Measurements from ENCODE around the gene HSPA1B. TPM values are rescaled to one million over a fixed set of nuclear protein-coding genes. Genes with fewer than 3 reads are reported as not detected.

Gene HSPA1B
- total RNA-seq, 1 donor from 2014 or later: 613 TPM

DNA sequence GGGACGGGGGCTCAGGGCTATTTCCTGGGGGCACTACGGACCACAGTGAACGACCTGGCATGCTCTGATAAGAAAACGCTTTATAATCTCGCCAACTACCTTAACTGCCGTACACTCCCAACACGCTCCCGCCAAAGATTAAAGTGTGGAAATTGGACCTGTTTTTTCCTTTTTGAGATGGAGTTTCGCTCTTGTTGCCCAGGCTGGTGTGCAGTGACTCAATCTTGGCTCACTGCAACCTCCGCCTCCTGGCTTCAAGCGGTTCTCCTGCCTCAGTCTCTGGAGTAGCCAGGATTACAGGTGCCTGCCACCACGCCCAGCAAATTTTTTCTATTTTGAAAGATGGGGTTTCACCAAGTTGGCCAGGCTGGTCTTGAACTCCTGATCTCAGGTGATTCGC, 51.6 kb downstream of the HSPA1B start:
- Histone ChIP-seq H3K27ac (no peak overlapping the region), H3K4me1 (no peaks in the 10 kb centered on the region), H3K27me3 (no peaks in the 10 kb centered on the region), H3K9me3 (no peaks in the 10 kb centered on the region), H3K4me3 (no peak overlapping the region), H3K36me3 (peaks cover 28 to 47% of the 10 kb centered on the region in 2 donors)
- no peak for DNase-seq (ENCODE audit: low spot score in 2 of 2)
- intact Hi-C loops (cut with DNase I): no loop called here
- TF ChIP-seq, protein P1, sequence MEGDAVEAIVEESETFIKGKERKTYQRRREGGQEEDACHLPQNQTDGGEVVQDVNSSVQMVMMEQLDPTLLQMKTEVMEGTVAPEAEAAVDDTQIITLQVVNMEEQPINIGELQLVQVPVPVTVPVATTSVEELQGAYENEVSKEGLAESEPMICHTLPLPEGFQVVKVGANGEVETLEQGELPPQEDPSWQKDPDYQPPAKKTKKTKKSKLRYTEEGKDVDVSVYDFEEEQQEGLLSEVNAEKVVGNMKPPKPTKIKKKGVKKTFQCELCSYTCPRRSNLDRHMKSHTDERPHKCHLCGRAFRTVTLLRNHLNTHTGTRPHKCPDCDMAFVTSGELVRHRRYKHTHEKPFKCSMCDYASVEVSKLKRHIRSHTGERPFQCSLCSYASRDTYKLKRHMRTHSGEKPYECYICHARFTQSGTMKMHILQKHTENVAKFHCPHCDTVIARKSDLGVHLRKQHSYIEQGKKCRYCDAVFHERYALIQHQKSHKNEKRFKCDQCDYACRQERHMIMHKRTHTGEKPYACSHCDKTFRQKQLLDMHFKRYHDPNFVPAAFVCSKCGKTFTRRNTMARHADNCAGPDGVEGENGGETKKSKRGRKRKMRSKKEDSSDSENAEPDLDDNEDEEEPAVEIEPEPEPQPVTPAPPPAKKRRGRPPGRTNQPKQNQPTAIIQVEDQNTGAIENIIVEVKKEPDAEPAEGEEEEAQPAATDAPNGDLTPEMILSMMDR (IDR thresholded peaks at IDR 0.05): no peak

Other genes starting within 250 kb of the HSPA1B start
- gene LTB, start 245.3 kb upstream of the HSPA1B start, total RNA-seq: not detected
- gene LST1, start 241.5 kb upstream of the HSPA1B start, total RNA-seq: 21.4 TPM
- not detected for gene NCR3, start 234.7 kb upstream of the HSPA1B start, total RNA-seq
- gene AIF1, start 212.5 kb upstream of the HSPA1B start, total RNA-seq: 1.7 TPM
- 171 TPM for gene PRRC2A, start 207.0 kb upstream of the HSPA1B start, total RNA-seq
- gene BAG6, start 175.1 kb upstream of the HSPA1B start, total RNA-seq: 255 TPM
- not detected for gene APOM, start 171.8 kb upstream of the HSPA1B start, total RNA-seq
- gene C6orf47, start 167.0 kb upstream of the HSPA1B start, total RNA-seq: 20.9 TPM
- 9.8 TPM for gene GPANK1, start 162.7 kb upstream of the HSPA1B start, total RNA-seq
- gene CSNK2B, start 161.7 kb upstream of the HSPA1B start, total RNA-seq: 148 TPM
- 24.1 TPM for gene LY6G5B, start 157.8 kb upstream of the HSPA1B start, total RNA-seq
- gene LY6G5C, start 146.7 kb upstream of the HSPA1B start, total RNA-seq: 0.96 TPM
- gene ABHD16A, start 124.4 kb upstream of the HSPA1B start, total RNA-seq: 28.0 TPM
- gene LY6G6F, start 120.9 kb upstream of the HSPA1B start, total RNA-seq: not detected
- not detected for gene LY6G6D, start 112.4 kb upstream of the HSPA1B start, total RNA-seq
- gene LY6G6C, start 106.0 kb upstream of the HSPA1B start, total RNA-seq: not detected
- gene MPIG6B, start 104.4 kb upstream of the HSPA1B start, total RNA-seq: not detected
- gene DDAH2, start 98.4 kb upstream of the HSPA1B start, total RNA-seq: 150 TPM
- gene CLIC1, start 91.2 kb upstream of the HSPA1B start, total RNA-seq: 281 TPM
- gene MSH5, start 87.7 kb upstream of the HSPA1B start, total RNA-seq: 17.7 TPM
- gene SAPCD1, start 65.1 kb upstream of the HSPA1B start, total RNA-seq: not detected
- gene VWA7, start 50.4 kb upstream of the HSPA1B start, total RNA-seq: not detected
- gene VARS1, start 32.0 kb upstream of the HSPA1B start, total RNA-seq: 48.3 TPM
- 61.3 TPM for gene LSM2, start 20.8 kb upstream of the HSPA1B start, total RNA-seq
- gene HSPA1L, start 12.5 kb upstream of the HSPA1B start, total RNA-seq: not detected
- gene HSPA1A, start 12.2 kb upstream of the HSPA1B start, total RNA-seq: 288 TPM
- gene NEU1, start 35.1 kb downstream of the HSPA1B start, total RNA-seq: 21.6 TPM
- gene SLC44A4, start 51.3 kb downstream of the HSPA1B start, total RNA-seq: not detected
- 39.5 TPM for gene EHMT2, start 70.0 kb downstream of the HSPA1B start, total RNA-seq
- 7.3 TPM for gene ZBTB12, start 74.3 kb downstream of the HSPA1B start, total RNA-seq
- 18.6 TPM for gene C2, start 100.0 kb downstream of the HSPA1B start, total RNA-seq
- gene CFB, start 118.4 kb downstream of the HSPA1B start, total RNA-seq: 132 TPM
- gene NELFE, start 131.2 kb downstream of the HSPA1B start, total RNA-seq: 208 TPM
- gene SKIC2, start 131.4 kb downstream of the HSPA1B start, total RNA-seq: 77.4 TPM
- 18.0 TPM for gene DXO, start 144.4 kb downstream of the HSPA1B start, total RNA-seq
- gene C4A, start 154.3 kb downstream of the HSPA1B start, total RNA-seq: 147 TPM
- gene C4B, start 187.1 kb downstream of the HSPA1B start, total RNA-seq: 133 TPM
- 14.0 TPM for gene CYP21A2, start 210.7 kb downstream of the HSPA1B start, total RNA-seq